Measurements from ENCODE around the gene ADAMTS8. TPM values are rescaled to one million over a fixed set of nuclear protein-coding genes. Genes with fewer than 3 reads are reported as not detected.

Gene ADAMTS8, protein sequence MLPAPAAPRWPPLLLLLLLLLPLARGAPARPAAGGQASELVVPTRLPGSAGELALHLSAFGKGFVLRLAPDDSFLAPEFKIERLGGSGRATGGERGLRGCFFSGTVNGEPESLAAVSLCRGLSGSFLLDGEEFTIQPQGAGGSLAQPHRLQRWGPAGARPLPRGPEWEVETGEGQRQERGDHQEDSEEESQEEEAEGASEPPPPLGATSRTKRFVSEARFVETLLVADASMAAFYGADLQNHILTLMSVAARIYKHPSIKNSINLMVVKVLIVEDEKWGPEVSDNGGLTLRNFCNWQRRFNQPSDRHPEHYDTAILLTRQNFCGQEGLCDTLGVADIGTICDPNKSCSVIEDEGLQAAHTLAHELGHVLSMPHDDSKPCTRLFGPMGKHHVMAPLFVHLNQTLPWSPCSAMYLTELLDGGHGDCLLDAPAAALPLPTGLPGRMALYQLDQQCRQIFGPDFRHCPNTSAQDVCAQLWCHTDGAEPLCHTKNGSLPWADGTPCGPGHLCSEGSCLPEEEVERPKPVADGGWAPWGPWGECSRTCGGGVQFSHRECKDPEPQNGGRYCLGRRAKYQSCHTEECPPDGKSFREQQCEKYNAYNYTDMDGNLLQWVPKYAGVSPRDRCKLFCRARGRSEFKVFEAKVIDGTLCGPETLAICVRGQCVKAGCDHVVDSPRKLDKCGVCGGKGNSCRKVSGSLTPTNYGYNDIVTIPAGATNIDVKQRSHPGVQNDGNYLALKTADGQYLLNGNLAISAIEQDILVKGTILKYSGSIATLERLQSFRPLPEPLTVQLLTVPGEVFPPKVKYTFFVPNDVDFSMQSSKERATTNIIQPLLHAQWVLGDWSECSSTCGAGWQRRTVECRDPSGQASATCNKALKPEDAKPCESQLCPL
- total RNA-seq: 0.57 TPM
- long read RNA-seq, full-length matches to known transcripts: 1 of 2 reads
- long read RNA-seq, partial matches to known transcripts: 0 of 2 reads
- long read RNA-seq, other reads (novel, unspliced or antisense): 1 of 2 reads

DNA sequence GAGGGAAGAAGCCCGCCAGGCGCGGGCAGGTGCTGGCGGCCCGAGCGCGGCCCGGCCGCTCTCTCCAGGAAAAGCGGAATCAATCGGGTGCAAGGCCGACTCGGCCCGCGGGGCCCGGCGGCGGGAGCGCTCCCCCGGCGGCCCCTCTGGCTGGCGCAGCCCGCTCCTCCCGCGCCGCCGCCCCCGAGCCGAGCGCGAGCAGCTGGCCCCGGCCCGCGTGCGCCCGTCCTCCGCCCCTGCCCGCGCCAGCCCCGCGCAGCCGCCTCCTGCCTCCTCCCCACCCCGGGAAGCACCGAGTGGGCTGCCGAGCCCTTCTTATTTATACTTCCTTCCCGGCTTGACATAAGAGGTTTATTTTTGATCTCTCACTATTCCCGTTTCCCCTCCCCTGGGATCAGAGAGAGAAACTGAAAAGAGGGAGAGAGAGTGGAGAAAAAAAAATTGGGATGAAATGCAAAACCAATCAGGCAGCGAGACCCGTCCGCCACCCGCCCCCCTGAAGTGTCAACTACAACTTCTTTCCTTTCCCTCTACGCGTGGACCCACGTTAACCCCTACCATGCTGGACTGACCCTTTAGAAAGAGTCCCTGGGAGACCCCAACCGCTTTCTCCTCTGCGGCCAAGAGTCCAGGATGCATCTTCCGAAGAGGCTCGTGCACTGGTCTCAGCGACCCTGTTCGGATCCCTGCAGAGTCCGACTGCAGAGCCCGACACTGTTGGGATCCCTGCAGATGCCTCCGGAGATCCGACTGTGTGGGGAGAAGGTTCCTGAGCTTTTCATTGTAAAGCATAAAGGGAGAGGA, at the start of gene ADAMTS8:
TSS of gene ADAMTS8 (minus strand) at position 294 of the 804 bp plus-strand sequence. CDS start 323 bp downstream, outside the sequence.
- intact Hi-C loops (cut with DNase I): no loop called here
- DNase-seq (ENCODE audit: missing footprints): peak; percentile 57
- ATAC-seq: no peak

DNA sequence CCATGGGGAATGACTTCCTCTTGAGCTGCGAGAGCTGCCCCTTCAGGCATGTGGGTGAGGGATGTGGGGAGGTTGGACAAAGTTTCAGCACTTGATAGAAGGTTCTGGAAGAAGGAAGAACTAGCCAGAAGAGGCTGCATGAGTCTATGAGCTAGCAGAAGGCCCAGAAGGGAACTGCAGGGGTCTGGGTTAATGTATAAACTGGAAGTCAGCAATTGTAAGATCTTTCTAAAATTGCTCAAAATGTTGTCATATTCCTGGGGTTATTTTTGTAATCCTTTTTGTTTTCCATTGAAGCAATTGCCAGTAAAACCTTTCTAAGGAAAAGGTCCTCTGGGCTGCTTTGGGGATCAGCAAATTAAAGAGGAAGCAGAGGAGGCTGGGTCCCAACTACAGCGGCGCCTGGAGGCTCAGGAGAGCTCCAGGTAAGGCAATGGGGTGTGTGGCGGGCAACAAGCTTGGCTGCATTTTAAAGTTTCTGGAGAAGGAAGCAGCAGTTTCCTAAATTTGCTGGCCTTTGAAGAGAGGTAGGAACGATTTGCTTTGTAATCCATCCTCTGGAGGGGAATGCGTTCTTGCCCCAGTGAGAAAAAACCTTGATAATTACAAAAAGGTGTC, 49.3 kb upstream of the ADAMTS8 start:
- no peak for ATAC-seq
- intact Hi-C loops (cut with DNase I): loop anchor here (1.0 to 2.0 kb wide), 3 partner anchors 23 to 171 kb away; no protein-coding TSS in a partner anchor
- no peak for DNase-seq (ENCODE audit: missing footprints)

DNA sequence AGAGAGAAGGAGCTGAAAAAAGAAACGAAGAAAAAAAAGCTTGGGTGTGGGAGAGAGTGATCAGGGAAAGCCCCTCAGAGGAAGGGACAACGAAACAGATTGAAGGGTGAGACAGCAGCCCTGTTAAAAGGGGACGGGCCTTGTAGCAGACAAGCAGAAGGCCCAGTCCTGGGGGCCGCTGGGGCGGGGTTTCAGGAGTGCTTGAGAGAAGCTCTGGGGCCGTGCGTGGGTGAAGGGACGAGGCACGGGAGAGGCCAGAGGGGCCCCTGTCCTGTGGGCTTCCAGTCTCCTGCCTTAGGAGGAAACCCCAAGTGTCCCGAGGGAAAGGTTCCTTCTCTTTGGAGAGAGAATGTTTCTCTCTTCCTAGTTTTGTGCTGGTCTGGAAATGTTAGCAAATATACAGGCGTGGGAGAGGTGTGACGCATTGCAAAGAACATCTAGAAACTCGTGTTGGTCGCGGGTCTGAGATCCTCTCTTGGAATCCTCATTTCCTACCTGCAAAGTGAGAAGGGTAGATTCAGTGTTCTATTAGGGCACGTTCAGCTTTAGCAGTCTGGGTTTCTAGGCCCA, 48.6 kb upstream of the ADAMTS8 start:
- ATAC-seq (no peak), DNase-seq (ENCODE audit: missing footprints) (peak; percentile 74)
- intact Hi-C loops (cut with DNase I): loop anchor here (2.0 kb wide), 1 partner anchor 172 kb away; no protein-coding TSS in a partner anchor

GRCh38 chr11:130476200-130476921, 48.0 kb upstream of the ADAMTS8 start:
- no peak for DNase-seq (ENCODE audit: missing footprints)
- ATAC-seq: peak; percentile 61
- intact Hi-C loops (cut with DNase I): loop anchor here (2.0 kb wide), 1 partner anchor 172 kb away; no protein-coding TSS in a partner anchor

DNA sequence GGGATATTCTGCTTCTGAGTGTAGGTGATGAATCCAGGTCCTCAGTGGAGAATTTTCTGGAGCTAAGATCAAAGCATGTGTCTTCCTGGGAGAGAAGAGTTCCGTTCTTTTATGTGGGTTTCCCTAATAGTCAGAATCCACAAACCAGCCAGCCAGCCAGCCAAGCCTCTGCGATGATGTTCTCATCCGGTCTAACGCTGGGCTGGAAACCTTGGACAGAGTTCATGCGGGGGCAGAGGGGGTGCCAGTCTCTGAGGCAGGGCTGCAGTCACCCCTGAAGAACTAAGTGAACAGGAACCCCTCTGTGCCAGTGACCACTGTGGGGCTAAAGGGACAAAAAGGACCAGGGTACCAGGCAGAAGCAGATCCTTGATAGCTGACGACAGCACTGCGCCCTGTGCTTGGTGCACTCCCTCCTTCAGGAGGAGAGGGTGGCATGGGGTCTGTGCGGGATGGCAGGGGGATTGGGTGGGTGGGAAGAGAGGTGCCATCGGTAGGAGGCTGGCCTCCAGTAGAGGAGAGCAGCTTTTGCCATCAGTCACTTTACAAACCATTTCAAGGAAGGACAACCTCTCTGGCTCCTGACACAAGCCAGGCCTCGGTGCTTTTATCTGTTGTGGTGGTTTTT, 47.1 kb upstream of the ADAMTS8 start:
- intact Hi-C loops (cut with DNase I): loop anchor here (2.0 kb wide), 1 partner anchor 173 kb away; no protein-coding TSS in a partner anchor
- no peak for ATAC-seq
- DNase-seq (ENCODE audit: missing footprints): no peak

DNA sequence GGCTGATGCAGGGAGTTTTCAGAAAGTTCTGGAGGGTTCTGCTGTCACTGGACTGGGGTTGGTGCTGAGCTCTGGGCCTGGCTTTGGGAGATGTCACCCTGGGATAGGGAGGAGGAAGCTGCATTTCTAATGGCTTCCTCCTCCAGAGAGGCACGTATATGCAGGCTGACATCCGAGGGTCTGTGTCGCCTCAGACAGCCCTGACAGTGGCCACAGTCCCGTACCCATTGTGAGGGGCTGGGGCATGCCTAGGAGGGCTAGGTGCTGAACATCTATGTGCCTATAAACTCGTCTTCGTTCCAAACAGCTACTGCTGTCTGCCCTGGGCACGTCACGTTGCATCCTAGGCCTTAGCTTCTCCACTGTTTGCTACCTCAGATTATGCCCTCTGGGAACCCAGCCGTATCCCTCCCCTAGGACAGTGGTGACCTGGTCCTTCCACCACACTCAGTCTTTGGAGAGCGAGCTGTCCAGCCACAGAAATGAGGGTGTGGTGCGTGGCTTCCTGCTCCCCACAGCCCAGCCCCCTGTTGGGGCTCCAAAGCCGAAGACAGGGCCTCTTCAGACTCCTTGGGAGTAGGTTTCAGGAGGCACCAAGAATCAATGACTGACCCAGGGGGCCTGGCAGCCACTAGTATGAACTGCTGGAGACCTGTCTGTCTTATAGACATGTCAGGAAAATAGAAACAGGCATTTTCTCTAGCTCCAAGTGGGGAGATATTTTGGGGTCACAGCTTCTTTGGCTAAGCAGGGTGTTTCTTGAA, 46.4 kb upstream of the ADAMTS8 start:
- no peak for ATAC-seq
- intact Hi-C loops (cut with DNase I): no loop called here
- DNase-seq (ENCODE audit: missing footprints): no peak

GRCh38 chr11:130473795-130474377, 45.5 kb upstream of the ADAMTS8 start:
- ATAC-seq: no peak
- no peak for DNase-seq (ENCODE audit: missing footprints)
- intact Hi-C loops (cut with DNase I): no loop called here

DNA sequence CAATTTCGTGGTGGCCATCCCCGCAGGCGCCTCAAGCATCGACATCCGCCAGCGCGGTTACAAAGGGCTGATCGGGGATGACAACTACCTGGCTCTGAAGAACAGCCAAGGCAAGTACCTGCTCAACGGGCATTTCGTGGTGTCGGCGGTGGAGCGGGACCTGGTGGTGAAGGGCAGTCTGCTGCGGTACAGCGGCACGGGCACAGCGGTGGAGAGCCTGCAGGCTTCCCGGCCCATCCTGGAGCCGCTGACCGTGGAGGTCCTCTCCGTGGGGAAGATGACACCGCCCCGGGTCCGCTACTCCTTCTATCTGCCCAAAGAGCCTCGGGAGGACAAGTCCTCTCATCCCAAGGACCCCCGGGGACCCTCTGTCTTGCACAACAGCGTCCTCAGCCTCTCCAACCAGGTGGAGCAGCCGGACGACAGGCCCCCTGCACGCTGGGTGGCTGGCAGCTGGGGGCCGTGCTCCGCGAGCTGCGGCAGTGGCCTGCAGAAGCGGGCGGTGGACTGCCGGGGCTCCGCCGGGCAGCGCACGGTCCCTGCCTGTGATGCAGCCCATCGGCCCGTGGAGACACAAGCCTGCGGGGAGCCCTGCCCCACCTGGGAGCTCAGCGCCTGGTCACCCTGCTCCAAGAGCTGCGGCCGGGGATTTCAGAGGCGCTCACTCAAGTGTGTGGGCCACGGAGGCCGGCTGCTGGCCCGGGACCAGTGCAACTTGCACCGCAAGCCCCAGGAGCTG, 44.8 kb upstream of the ADAMTS8 start:
- DNase-seq (ENCODE audit: missing footprints) (peak; percentile 72), ATAC-seq (no peak)
- intact Hi-C loops (cut with DNase I): no loop called here

DNA sequence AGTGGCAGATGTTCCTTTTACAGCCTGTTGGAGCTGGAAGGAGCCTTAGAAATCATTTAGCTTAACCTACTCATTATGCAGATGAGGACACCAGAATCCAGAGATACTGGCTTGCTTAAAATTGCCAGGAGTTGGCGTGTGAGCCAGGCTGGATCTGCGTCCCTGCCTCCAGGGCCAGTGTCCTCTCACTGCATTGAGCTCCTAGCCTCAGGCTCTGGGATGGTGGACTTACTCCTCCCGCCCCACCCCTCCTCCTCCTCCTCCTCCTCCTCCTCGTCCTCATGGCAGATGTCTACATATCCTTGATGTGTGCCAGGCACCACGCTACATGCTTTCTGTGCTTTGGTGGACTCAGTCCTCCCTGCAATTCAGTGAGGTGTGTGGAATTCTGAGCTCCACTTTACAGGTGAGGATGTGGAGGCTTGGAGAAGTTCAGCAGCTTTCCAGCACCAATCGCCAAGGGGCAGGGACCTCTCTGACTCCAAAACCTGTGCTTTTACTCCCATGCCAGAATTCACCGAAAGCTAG, 44.1 kb upstream of the ADAMTS8 start:
- intact Hi-C loops (cut with DNase I): no loop called here
- DNase-seq (ENCODE audit: missing footprints) (no peak), ATAC-seq (no peak)

DNA sequence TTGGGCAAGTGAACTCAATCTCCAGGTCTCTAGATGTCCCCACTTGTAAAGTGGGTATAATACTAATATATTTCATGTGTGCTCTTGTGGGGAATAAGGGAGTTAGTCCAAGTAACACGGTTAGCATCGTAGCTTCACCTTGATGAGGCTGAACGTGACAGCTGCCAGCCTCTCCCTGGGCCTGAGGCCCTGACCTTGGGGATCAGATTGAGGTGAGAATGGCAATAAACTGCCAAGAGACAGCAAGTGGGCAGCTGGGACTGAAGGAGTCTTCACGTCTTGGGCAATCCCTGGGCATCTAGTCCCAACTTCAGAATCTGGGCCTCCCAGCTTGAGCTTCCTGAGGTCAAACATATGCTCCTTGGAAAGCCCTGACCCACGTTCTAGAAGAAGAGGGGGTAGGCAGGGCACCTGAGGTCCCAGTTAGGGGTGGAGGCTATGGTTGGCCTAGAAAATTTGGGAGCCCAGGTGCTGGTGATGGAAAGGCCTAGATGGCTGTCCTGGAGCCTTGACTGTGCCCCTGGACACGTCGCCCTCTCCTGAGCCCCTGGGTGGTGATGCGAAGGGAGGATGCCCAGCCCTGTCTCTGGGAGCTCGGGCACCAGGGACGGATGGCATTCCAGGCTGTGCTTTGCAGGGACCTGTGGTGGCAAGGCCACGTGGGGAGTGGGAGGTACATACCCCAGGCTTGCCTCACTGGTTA, 43.5 kb upstream of the ADAMTS8 start:
- no peak for DNase-seq (ENCODE audit: missing footprints)
- no peak for ATAC-seq
- intact Hi-C loops (cut with DNase I): no loop called here

GRCh38 chr11:130470832-130471706, 42.7 kb upstream of the ADAMTS8 start:
- ATAC-seq (no peak), DNase-seq (ENCODE audit: missing footprints) (no peak)
- intact Hi-C loops (cut with DNase I): no loop called here

DNA sequence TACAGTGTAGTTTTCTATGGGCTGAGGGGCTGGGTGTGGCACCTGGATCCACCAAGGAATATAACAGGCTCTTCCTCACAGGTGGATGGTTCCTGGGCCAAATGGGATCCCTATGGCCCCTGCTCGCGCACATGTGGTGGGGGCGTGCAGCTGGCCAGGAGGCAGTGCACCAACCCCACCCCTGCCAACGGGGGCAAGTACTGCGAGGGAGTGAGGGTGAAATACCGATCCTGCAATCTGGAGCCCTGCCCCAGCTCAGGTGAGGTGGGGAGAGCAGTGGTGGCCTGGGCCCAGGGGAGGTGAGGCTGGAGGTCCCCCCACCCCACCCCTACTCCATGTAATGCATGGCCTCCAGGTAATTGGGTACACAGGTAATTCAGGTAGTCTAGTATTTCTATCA, 40.8 kb upstream of the ADAMTS8 start:
- intact Hi-C loops (cut with DNase I): no loop called here
- no peak for DNase-seq (ENCODE audit: missing footprints)

DNA sequence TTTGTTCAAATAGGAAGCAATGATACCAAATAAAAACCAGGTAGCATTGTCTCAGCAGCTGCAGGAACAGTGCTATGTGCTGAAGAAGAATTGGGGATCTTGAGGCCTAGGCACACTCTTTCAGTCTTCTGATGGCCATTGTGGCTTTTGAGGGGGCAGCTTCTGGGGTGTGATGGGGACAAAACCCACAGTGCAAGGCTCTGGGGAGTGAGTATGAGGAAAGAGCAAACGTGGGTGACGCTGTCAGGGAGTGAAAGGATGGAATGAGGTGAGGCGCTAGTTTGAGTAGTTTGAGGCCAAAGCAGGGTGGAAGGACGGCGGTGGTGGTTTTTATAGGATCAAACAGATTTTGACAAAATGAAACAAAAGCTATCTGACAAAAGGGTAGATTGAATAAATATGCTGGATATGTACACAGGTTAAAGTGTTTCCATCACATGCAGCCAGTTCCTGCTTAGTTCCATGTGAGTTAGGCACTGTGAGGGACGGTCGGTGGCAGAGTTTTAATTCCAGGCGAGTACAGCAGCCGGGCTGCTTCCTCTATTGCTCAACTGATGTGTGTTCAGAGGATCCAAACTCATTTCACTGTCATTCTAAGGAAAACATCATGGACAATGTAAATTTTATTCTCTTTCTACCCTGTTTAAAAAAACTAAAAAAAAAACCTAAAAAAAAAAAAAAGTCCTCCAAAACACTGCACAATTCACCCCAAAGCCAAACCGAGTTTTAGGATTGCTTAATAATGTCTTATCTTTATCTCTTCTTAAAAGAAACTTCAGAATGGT, 38.9 kb upstream of the ADAMTS8 start:
- ATAC-seq: no peak
- intact Hi-C loops (cut with DNase I): no loop called here
- DNase-seq (ENCODE audit: missing footprints): no peak

More for the DNA sequence above, 40.8 kb upstream of the ADAMTS8 start:
- no peak for ATAC-seq
